ENCODE results near the gene BMPER.
"Not testable (repeated sequence)": the region's sequence is repeated elsewhere in the genome, so short reads cannot be mapped to it uniquely, and the experiment has no call there.

- TF ChIP-seq CTCF (IDR thresholded peaks at IDR 0.05; ENCODE audit: poor library complexity, severe bottlenecking); EP300 (conservative IDR thresholded peaks at IDR 0.05; ENCODE audit: poor library complexity, severe bottlenecking); EZH2 (IDR thresholded peaks at IDR 0.05; ENCODE audit: borderline replicate concordance, insufficient read depth, low read length, poor library complexity, severe bottlenecking); POLR2AphosphoS5 (IDR thresholded peaks at IDR 0.05); REST (IDR thresholded peaks at IDR 0.05; ENCODE audit: borderline replicate concordance): not testable (repeated sequence)
These were observed 269.6 kb downstream of the BMPER start for GRCh38 chr7:34174688-34175616.

Data from neural cell (in vitro differentiated cells).